DND-41 (cell line): ENCODE data around the gene MRFAP1.

Source experiments
- ATAC-seq: fragments of 200-7000 bp; cut with Tn5 transposase; 3 replicates; pipeline ENCODE4 v1.9.1; 2021; ENCODE audit warnings: low read depth; ENCODE audit not compliant: insufficient read depth
- DNase-seq: peaks from one replicate; pipeline ENCODE4 v3.0.0-alpha.2; 2020
- H2AFZ ChIP-seq: 2 replicates; pipeline ENCODE4 v1.6.0; 2012; ENCODE audit warnings: low read depth, low read length
- H3K27ac ChIP-seq: 2 replicates; pipeline ENCODE4 v1.5.1; 2012; ENCODE audit warnings: low read length, inconsistent platforms
- H3K27me3 ChIP-seq: fragments of 200-600 bp; sonication (generic); 2 replicates; pipeline ENCODE4 v1.6.0; 2012; ENCODE audit warnings: low read length, mild to moderate bottlenecking, inconsistent platforms; ENCODE audit not compliant: insufficient read depth, poor library complexity
- H3K36me3 ChIP-seq: 2 replicates; pipeline ENCODE4 v1.5.1; 2012; ENCODE audit warnings: low read length, inconsistent platforms; ENCODE audit not compliant: insufficient read depth
- H3K4me1 ChIP-seq: 2 replicates; pipeline ENCODE4 v1.5.1; 2012; ENCODE audit warnings: mild to moderate bottlenecking, low read length; ENCODE audit not compliant: insufficient read depth
- H3K4me2 ChIP-seq: 2 replicates; pipeline ENCODE4 v1.6.0; 2012; ENCODE audit warnings: mild to moderate bottlenecking, moderate library complexity, low read length, inconsistent platforms; ENCODE audit not compliant: insufficient read depth
- H3K4me3 ChIP-seq, 2 experiments: fragments of 200-600 bp in 1 of 2; shearing (Covaris generic) in 1 of 2; 2 replicates each; pipeline ENCODE4 v1.5.1; 2012 to 2016; ENCODE audit warnings: inconsistent platforms in 2 of 2, low read length in 2 of 2, mild to moderate bottlenecking in 2 of 2, low read depth in 1 of 2, moderate library complexity in 1 of 2
- H3K79me2 ChIP-seq: 2 replicates; pipeline ENCODE4 v1.6.0; 2012; ENCODE audit warnings: low read length, inconsistent platforms; ENCODE audit not compliant: insufficient read depth
- H3K9ac ChIP-seq: 2 replicates; pipeline ENCODE4 v1.6.0; 2012; ENCODE audit warnings: low read depth, mild to moderate bottlenecking, inconsistent platforms, low read length, moderate library complexity
- H3K9me3 ChIP-seq: 2 replicates; pipeline ENCODE4 v1.5.1; 2012; ENCODE audit warnings: low read length, moderate library complexity, mild to moderate bottlenecking, inconsistent platforms; ENCODE audit not compliant: insufficient read depth, severe bottlenecking
- H4K20me1 ChIP-seq: 2 replicates; pipeline ENCODE4 v1.6.0; 2012; ENCODE audit warnings: low read length; ENCODE audit not compliant: insufficient read depth
- EZH2 ChIP-seq: IDR thresholded peaks from 3 replicates; pipeline ENCODE4 v1.6.1; 2012; ENCODE audit warnings: borderline replicate concordance, low read depth, mild to moderate bottlenecking, moderate library complexity, low read length, inconsistent platforms; ENCODE audit not compliant: severe bottlenecking
- TF ChIP-seq, protein P1 (sequence below): IDR thresholded peaks from 2 replicates; pipeline ENCODE4 v1.5.1; 2012; ENCODE audit warnings: borderline replicate concordance, low read length, moderate library complexity, mild to moderate bottlenecking; ENCODE audit not compliant: poor library complexity, severe bottlenecking; ENCODE audit errors: extremely low read depth

MRFAP1 gene

DNA sequence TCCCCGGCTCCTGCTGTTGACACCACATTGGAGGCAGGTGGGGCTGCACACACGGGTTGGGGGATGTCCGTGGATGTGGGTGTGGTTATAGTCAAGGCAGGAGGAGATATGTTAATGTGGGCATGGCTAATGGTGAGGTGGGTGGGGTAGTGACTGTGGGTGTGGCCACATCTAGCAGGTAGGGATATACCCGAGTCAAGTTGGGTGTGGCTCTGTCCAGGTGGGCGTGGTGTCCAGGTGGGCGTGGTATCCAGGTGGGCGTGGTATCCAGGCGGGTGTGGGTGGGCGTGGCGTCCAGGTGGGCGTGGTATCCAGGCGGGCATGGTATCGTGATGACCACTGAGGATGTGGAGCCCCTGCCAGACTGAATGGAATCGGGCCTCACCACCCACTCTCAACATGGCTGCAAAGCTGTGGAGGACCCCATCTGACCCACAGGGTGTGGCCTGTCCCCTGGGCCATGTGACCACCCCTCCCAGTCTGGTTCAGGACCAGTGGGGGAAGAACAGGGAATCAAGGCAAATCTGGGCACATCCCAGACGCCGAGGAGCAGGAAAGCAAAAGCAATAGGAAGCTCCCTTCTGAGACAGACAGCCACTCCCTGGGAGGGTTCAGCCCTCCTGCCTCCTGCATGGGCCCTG is 44.5 kb upstream of the MRFAP1 start:
- H3K4me2 ChIP-seq, result no peak overlapping the region
- H3K9me3 ChIP-seq, result no peaks in the 10 kb centered on the region
- DNase-seq (no peak), ATAC-seq (peak; percentile 32; the same call in 1 of the 3 replicates)
- TF ChIP-seq EZH2, result no peak
- TF ChIP-seq, protein P1, sequence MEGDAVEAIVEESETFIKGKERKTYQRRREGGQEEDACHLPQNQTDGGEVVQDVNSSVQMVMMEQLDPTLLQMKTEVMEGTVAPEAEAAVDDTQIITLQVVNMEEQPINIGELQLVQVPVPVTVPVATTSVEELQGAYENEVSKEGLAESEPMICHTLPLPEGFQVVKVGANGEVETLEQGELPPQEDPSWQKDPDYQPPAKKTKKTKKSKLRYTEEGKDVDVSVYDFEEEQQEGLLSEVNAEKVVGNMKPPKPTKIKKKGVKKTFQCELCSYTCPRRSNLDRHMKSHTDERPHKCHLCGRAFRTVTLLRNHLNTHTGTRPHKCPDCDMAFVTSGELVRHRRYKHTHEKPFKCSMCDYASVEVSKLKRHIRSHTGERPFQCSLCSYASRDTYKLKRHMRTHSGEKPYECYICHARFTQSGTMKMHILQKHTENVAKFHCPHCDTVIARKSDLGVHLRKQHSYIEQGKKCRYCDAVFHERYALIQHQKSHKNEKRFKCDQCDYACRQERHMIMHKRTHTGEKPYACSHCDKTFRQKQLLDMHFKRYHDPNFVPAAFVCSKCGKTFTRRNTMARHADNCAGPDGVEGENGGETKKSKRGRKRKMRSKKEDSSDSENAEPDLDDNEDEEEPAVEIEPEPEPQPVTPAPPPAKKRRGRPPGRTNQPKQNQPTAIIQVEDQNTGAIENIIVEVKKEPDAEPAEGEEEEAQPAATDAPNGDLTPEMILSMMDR, result no peak
- peaks cover 37% of the 10 kb centered on the region for H3K36me3 ChIP-seq
- no peaks in the 10 kb centered on the region for H3K27me3 ChIP-seq
- no peak overlapping the region for H3K9ac ChIP-seq
- no peak overlapping the region for H3K4me3 ChIP-seq
- H2AFZ ChIP-seq, result no peak overlapping the region
- no peak overlapping the region for H3K27ac ChIP-seq
- no peaks in the 10 kb centered on the region for H3K4me1 ChIP-seq
- H3K79me2 ChIP-seq, result no peaks in the 10 kb centered on the region
- peaks cover 10% of the 10 kb centered on the region; the same call in 1 of the 2 replicates for H4K20me1 ChIP-seq

DNA sequence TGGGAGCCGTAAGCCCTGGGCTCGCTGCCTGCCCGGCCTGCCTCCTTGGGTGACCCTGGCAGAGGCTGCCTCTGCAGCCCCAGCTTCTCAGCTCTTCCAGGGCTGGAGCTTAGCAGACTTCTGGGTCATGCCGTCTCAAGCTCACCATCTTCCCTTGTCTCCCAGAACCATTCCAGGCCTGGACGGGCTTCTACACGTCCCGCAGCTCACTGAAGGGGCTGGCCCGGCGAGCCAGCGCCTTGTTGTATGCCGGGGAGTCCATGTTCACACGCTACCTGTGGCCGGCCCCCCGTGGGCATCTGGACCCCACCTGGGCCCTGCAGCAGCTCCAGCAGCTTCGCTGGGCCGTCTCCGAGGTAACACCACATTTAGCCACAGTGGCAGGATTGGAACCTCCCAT is 43.5 kb upstream of the MRFAP1 start:
- Histone ChIP-seq H3K4me3 (no peak overlapping the region), H3K4me2 (no peak overlapping the region), H3K36me3 (peaks cover 40% of the 10 kb centered on the region), H3K79me2 (no peaks in the 10 kb centered on the region), H2AFZ (no peak overlapping the region), H4K20me1 (peaks cover 10% of the 10 kb centered on the region; the same call in 1 of the 2 replicates), H3K4me1 (no peaks in the 10 kb centered on the region), H3K9ac (no peak overlapping the region), H3K9me3 (no peaks in the 10 kb centered on the region), H3K27ac (no peak overlapping the region), H3K27me3 (no peaks in the 10 kb centered on the region)
- ATAC-seq, result no peak
- no peak for DNase-seq
- TF ChIP-seq, protein P1, result no peak
- TF ChIP-seq EZH2, result no peak

DNA sequence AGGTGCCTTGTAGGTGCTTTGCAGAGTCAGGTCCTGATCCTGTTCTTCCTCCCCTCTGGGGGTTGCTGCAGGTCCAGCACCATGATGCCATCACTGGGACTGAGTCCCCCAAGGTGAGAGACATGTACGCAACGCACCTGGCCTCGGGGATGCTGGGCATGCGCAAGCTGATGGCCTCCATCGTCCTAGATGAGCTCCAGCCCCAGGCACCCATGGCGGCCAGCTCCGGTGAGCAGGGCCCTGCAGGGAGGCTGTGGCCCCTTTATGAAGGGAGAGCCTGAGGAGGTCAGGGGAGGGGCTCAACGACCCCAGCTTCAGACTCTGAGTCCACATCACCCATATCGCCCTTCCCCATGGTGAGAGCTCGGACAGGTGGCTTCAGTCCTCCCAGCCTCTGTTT is 42.4 kb upstream of the MRFAP1 start:
- Histone ChIP-seq H3K9me3 (no peaks in the 10 kb centered on the region), H3K27me3 (no peaks in the 10 kb centered on the region), H3K4me1 (no peaks in the 10 kb centered on the region), H3K9ac (no peak overlapping the region), H4K20me1 (peaks cover 10% of the 10 kb centered on the region; the same call in 1 of the 2 replicates), H3K36me3 (peaks cover 49% of the 10 kb centered on the region), H3K79me2 (no peaks in the 10 kb centered on the region), H2AFZ (no peak overlapping the region), H3K27ac (no peak overlapping the region), H3K4me3 (no peak overlapping the region), H3K4me2 (no peak overlapping the region)
- no peak for DNase-seq
- ATAC-seq, result no peak
- TF ChIP-seq, protein P1, result no peak
- TF ChIP-seq EZH2, result no peak
